Brain microvascular endothelial cell (primary cell): ENCODE measurements around the gene PSAP.

ENCODE experiments used
- DNase-seq: peaks from one replicate; pipeline ENCODE4 v3.0.0-alpha.2; 2020
- H3K27ac ChIP-seq: fragments of 250-450 bp; sonication (Bioruptor Pico); 2 replicates; pipeline ENCODE4 v1.5.1; 2020; ENCODE audit warnings: mild to moderate bottlenecking, moderate library complexity
- H3K27me3 ChIP-seq: fragments of 250-450 bp; sonication (Bioruptor Pico); replicated peaks from 2 replicates; pipeline ENCODE4 v1.5.1; 2020; ENCODE audit warnings: mild to moderate bottlenecking
- H3K36me3 ChIP-seq: fragments of 250-450 bp; sonication (Bioruptor Pico); replicated peaks from 2 replicates; pipeline ENCODE4 v1.5.1; 2020; ENCODE audit warnings: mild to moderate bottlenecking
- H3K4me3 ChIP-seq: 2 replicates; pipeline ENCODE4 v1.5.1; 2011; ENCODE audit warnings: low read depth, mild to moderate bottlenecking, control low read depth, low read length, moderate library complexity
- CTCF ChIP-seq: IDR thresholded peaks from 2 replicates; pipeline ENCODE4 v1.5.1; 2011; ENCODE audit warnings: low read depth, mild to moderate bottlenecking, moderate library complexity, low read length, control low read depth, inconsistent platforms; ENCODE audit errors: missing control alignments
- in situ Hi-C: cut with HindIII; loops from 2 replicates; pipeline ENCODE4 v1.10.0; 2017; ENCODE audit warnings: low sequenced_read_pairs, low pct_ligation_motif_present

PSAP gene

GRCh38 chr10:71788954-71789353 lies 62.1 kb downstream of the PSAP start:
- H3K4me3 ChIP-seq = no peak overlapping the region
- no peak for TF ChIP-seq CTCF
- in situ Hi-C loops = no loop called here
- no peaks in the 10 kb centered on the region for H3K27me3 ChIP-seq
- no peaks in the 10 kb centered on the region for H3K36me3 ChIP-seq
- no peak for DNase-seq
- H3K27ac ChIP-seq = no peak overlapping the region

GRCh38 chr10:71784679-71785272 lies 66.3 kb downstream of the PSAP start:
- Histone ChIP-seq H3K27me3 (no peaks in the 10 kb centered on the region), H3K27ac (no peak overlapping the region), H3K36me3 (no peaks in the 10 kb centered on the region), H3K4me3 (no peak overlapping the region)
- TF ChIP-seq CTCF = no peak
- no peak for DNase-seq
- in situ Hi-C loops = no loop called here

GRCh38 chr10:71783917-71784678 lies 67.0 kb downstream of the PSAP start:
- Histone ChIP-seq H3K36me3 (no peaks in the 10 kb centered on the region), H3K27me3 (no peaks in the 10 kb centered on the region), H3K27ac (no peak overlapping the region), H3K4me3 (no peak overlapping the region)
- DNase-seq = no peak
- no peak for TF ChIP-seq CTCF
- in situ Hi-C loops = no loop called here

GRCh38 chr10:71782917-71783490 lies 68.0 kb downstream of the PSAP start:
- in situ Hi-C loops = no loop called here

GRCh38 chr10:71782221-71782916 lies 68.7 kb downstream of the PSAP start:
- Histone ChIP-seq H3K27ac (no peak overlapping the region), H3K36me3 (no peaks in the 10 kb centered on the region), H3K4me3 (no peak overlapping the region), H3K27me3 (no peaks in the 10 kb centered on the region)
- in situ Hi-C loops = no loop called here
- no peak for DNase-seq
- no peak for TF ChIP-seq CTCF

More at GRCh38 chr10:71782917-71783490, 68.0 kb downstream of the PSAP start:
- TF ChIP-seq CTCF = no peak
- Histone ChIP-seq H3K27me3 (no peaks in the 10 kb centered on the region), H3K36me3 (no peaks in the 10 kb centered on the region), H3K27ac (no peak overlapping the region), H3K4me3 (no peak overlapping the region)
- no peak for DNase-seq
